ENCODE data around the gene NDST3. TPM values are rescaled to one million over a fixed set of nuclear protein-coding genes. Genes with fewer than 3 reads are reported as not detected.
"Not testable (repeated sequence)": the region's sequence is repeated elsewhere in the genome, so short reads cannot be mapped to it uniquely, and the experiment has no call there.

The NDST3 gene
- total RNA-seq, 1 experiment from 2014 or later: not detected

- DNase-seq (ENCODE audit: extremely low read depth, low read depth): no peak
These were observed 262.4 kb downstream of the NDST3 start for GRCh38 chr4:118296729-118297128.

GRCh38 chr4:118299619-118300018 is 265.3 kb downstream of the NDST3 start:
- DNase-seq (ENCODE audit: extremely low read depth, low read depth): not testable (repeated sequence)

- no peak for DNase-seq (ENCODE audit: extremely low read depth, low read depth)
These were observed 273.4 kb downstream of the NDST3 start for GRCh38 chr4:118307643-118308042.

Small RNA genes within 50 kb of the gene (small RNA-seq; reads per million reads assigned to genes)
- 0 reads per million in 2 experiments for gene SNORA24

Data from NCI-H460 (cell line).